ENCODE measurements around the gene NIT1.

NIT1 gene

GRCh38 chr1:161117759-161118581, at the start of gene NIT1, which contains the start of gene PFDN2:
NIT1 (plus strand) TSS chr1:161118105; CDS start chr1:161118177, 72 bp downstream.
PFDN2 (minus strand) TSS chr1:161118037; CDS start chr1:161118026, 11 bp downstream.
- Histone ChIP-seq H3K27ac (peak within 1 kb of the TSS; percentile 71 to 99 (median 96)), H3K4me3 (peak within 1 kb of the TSS; percentile 69 to 98 (median 87))

GRCh38 chr1:161068306-161069234, 49.3 kb upstream of the NIT1 start:
- Histone ChIP-seq H3K4me3 (peak overlapping the region; percentile 38 to 53 (median 47)), H3K27ac (peak overlapping the region; percentile 52 to 99 (median 89))

- H3K4me3 ChIP-seq: peak overlapping the region; percentile 38 to 53 (median 47)
- H3K27ac ChIP-seq: peak overlapping the region; percentile 52 to 99 (median 89)
Observed at GRCh38 chr1:161069241-161069640, 48.7 kb upstream of the NIT1 start.

GRCh38 chr1:161069731-161070270, 48.1 kb upstream of the NIT1 start, which contains the start of gene ARHGAP30:
ARHGAP30 (minus strand) TSS chr1:161069891; CDS start chr1:161069624, 267 bp downstream.
- H3K27ac ChIP-seq: peak within 1 kb of the TSS; percentile 52 to 99 (median 89)
- H3K4me3 ChIP-seq: peak within 1 kb of the TSS; percentile 38 to 53 (median 47)

- Histone ChIP-seq H3K4me3 (no peak overlapping the region), H3K27ac (peak overlapping the region in 9 of 21 experiments; percentile 28 to 99 (median 91))
Observed at GRCh38 chr1:161070761-161071160, 47.1 kb upstream of the NIT1 start.

- H3K4me3 ChIP-seq: no peak overlapping the region
- no peak overlapping the region for H3K27ac ChIP-seq
Observed at GRCh38 chr1:161071886-161072371, 46.0 kb upstream of the NIT1 start.

- Histone ChIP-seq H3K27ac (peak overlapping the region in 4 of 21 experiments; percentile 10 to 66 (median 40)), H3K4me3 (no peak overlapping the region)
Observed at GRCh38 chr1:161072751-161073449, 45.0 kb upstream of the NIT1 start.

- Histone ChIP-seq H3K27ac (peak overlapping the region in 17 of 21 experiments; percentile 12 to 82 (median 66)), H3K4me3 (peak overlapping the region in 1 of 7 experiments; percentile 5)
Observed at GRCh38 chr1:161073474-161074121, 44.3 kb upstream of the NIT1 start.

GRCh38 chr1:161074676-161075368, 43.1 kb upstream of the NIT1 start:
- Histone ChIP-seq H3K27ac (peak overlapping the region in 19 of 21 experiments; percentile 12 to 82 (median 66)), H3K4me3 (no peak overlapping the region)

GRCh38 chr1:161076410-161076809, 41.5 kb upstream of the NIT1 start:
- H3K27ac ChIP-seq: peak overlapping the region in 6 of 21 experiments; percentile 1 to 82 (median 42)
- no peak overlapping the region for H3K4me3 ChIP-seq

GRCh38 chr1:161077426-161077825, 40.5 kb upstream of the NIT1 start:
- Histone ChIP-seq H3K4me3 (no peak overlapping the region), H3K27ac (peak overlapping the region in 4 of 21 experiments; percentile 29 to 60 (median 54))

- no peak overlapping the region for H3K4me3 ChIP-seq
- H3K27ac ChIP-seq: peak overlapping the region in 7 of 21 experiments; percentile 1 to 90 (median 31)
Observed at GRCh38 chr1:161079436-161080110, 38.3 kb upstream of the NIT1 start.

GRCh38 chr1:161080441-161081405, 37.2 kb upstream of the NIT1 start:
- peak overlapping the region in 20 of 21 experiments; percentile 14 to 91 (median 66) for H3K27ac ChIP-seq
- H3K4me3 ChIP-seq: no peak overlapping the region

- no peak overlapping the region for H3K4me3 ChIP-seq
- peak overlapping the region in 18 of 21 experiments; percentile 31 to 91 (median 77) for H3K27ac ChIP-seq
Observed at GRCh38 chr1:161081519-161081918, 36.4 kb upstream of the NIT1 start.

- Histone ChIP-seq H3K27ac (peak overlapping the region in 20 of 21 experiments; percentile 51 to 91 (median 77)), H3K4me3 (no peak overlapping the region)
Observed at GRCh38 chr1:161082483-161082882, 35.4 kb upstream of the NIT1 start.

Measured in skin epidermis (tissue), 12 donors.